Subcutaneous abdominal adipose tissue (tissue), 5 donors: Measurements from ENCODE around the gene OSBPL3.

Experiments
- H3K27ac ChIP-seq: one replicate; pipeline ENCODE4 v1.7.0; 2013; ENCODE audit warnings: low read depth, mild to moderate bottlenecking, inconsistent platforms, low read length, moderate library complexity
- H3K27me3 ChIP-seq, 5 donors: one replicate each; pipeline ENCODE4 v1.7.0; 2013; ENCODE audit warnings: low read length in 5 of 5, inconsistent platforms in 1 of 5; ENCODE audit not compliant: control insufficient read depth in 5 of 5, insufficient read depth in 4 of 5
- H3K36me3 ChIP-seq, 5 donors: one replicate each; pipeline ENCODE4 v1.7.0; 2013; ENCODE audit warnings: low read length in 5 of 5; ENCODE audit not compliant: control insufficient read depth in 5 of 5, insufficient read depth in 5 of 5
- H3K4me1 ChIP-seq, 5 donors: one replicate each; pipeline ENCODE4 v1.7.0; 2013; ENCODE audit warnings: low read length in 5 of 5, mild to moderate bottlenecking in 3 of 5, moderate library complexity in 1 of 5; ENCODE audit not compliant: control insufficient read depth in 5 of 5, insufficient read depth in 5 of 5
- H3K4me3 ChIP-seq, 5 donors: one replicate each; pipeline ENCODE4 v1.7.0; 2013; ENCODE audit warnings: low read length in 5 of 5, low read depth in 1 of 5
- H3K9ac ChIP-seq, 5 donors: one replicate each; pipeline ENCODE4 v1.7.0; 2013; ENCODE audit warnings: low read length in 5 of 5, mild to moderate bottlenecking in 4 of 5, moderate library complexity in 3 of 5
- H3K9me3 ChIP-seq, 5 donors: one replicate each; pipeline ENCODE4 v1.7.0; 2013; ENCODE audit warnings: low read length in 5 of 5; ENCODE audit not compliant: control insufficient read depth in 5 of 5
- donor health status: healthy.
- donor health status: healthy.
- donor health status: healthy.
- donor health status: healthy.
- donor health status: healthy.

The OSBPL3 gene

GRCh38 chr7:24972166-24972477 lies 7.9 kb downstream of the OSBPL3 start:
- no peak overlapping the region for H3K27ac ChIP-seq
- H3K4me1 ChIP-seq = peaks cover 0 to 2% (median 0%) of the 10 kb centered on the region in 5 donors
- no peak overlapping the region for H3K9ac ChIP-seq
- no peaks in the 10 kb centered on the region for H3K36me3 ChIP-seq
- no peak overlapping the region for H3K4me3 ChIP-seq
- peaks cover 0 to 3% (median 0%) of the 10 kb centered on the region in 5 donors for H3K27me3 ChIP-seq
- no peaks in the 10 kb centered on the region for H3K9me3 ChIP-seq

GRCh38 chr7:24971333-24972165 lies 8.4 kb downstream of the OSBPL3 start:
- no peaks in the 10 kb centered on the region for H3K27me3 ChIP-seq
- H3K4me1 ChIP-seq = peaks cover 0 to 2% (median 0%) of the 10 kb centered on the region in 5 donors
- H3K27ac ChIP-seq = no peak overlapping the region
- H3K36me3 ChIP-seq = no peaks in the 10 kb centered on the region
- no peak overlapping the region for H3K4me3 ChIP-seq
- no peaks in the 10 kb centered on the region for H3K9me3 ChIP-seq
- H3K9ac ChIP-seq = no peak overlapping the region

DNA sequence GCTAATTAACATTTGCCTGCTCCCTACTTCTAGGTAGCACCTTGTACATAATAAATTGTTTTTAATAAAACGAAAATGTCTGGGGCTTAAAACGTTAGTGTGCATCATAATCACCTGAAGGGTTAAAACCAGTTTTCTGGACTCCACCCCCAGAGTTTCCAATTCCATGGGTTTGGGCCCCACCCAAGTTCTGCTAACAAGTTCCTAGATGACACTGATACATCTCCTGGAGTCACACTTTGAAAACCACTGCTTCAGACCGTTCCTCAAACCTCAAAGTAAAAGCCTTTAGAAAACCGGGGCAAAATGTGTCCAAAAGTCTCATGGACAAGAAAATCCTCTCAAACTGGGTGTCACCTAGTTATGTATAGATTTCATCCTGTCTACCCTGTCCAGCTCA lies 9.3 kb downstream of the OSBPL3 start:
- H3K27ac ChIP-seq = no peak overlapping the region
- H3K27me3 ChIP-seq = no peaks in the 10 kb centered on the region
- H3K36me3 ChIP-seq = no peaks in the 10 kb centered on the region
- H3K9me3 ChIP-seq = no peaks in the 10 kb centered on the region
- no peak overlapping the region for H3K9ac ChIP-seq
- H3K4me1 ChIP-seq = peaks cover 0 to 8% (median 0%) of the 10 kb centered on the region in 5 donors
- H3K4me3 ChIP-seq = no peak overlapping the region

DNA sequence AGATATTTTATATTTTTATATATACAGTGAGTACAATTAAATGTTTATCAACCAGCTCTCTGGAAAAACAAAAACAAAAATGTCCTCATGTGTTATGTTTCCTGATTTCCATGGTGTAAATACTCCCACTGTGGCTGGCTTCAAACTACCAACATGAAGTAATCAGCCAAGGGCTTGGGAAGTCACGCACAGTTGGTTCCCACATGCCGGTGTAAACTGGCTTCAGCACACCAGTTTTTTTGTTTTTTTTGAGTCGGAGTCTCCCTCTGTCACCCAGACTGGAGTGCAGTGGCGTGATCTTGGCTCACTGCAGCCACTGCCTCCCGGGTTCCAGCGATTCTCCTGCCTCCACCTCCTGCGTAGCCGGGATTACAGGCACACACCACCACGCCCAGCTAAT lies 11.8 kb downstream of the OSBPL3 start:
- Histone ChIP-seq H3K4me3 (no peak overlapping the region), H3K27me3 (no peaks in the 10 kb centered on the region), H3K9ac (no peak overlapping the region), H3K4me1 (peaks cover 0 to 8% (median 0%) of the 10 kb centered on the region in 5 donors), H3K36me3 (no peaks in the 10 kb centered on the region), H3K27ac (no peak overlapping the region), H3K9me3 (no peaks in the 10 kb centered on the region)

- Histone ChIP-seq H3K27ac (no peak overlapping the region), H3K27me3 (no peaks in the 10 kb centered on the region), H3K4me3 (no peak overlapping the region), H3K36me3 (no peaks in the 10 kb centered on the region), H3K9ac (no peak overlapping the region), H3K9me3 (no peaks in the 10 kb centered on the region), H3K4me1 (peaks cover 0 to 8% (median 0%) of the 10 kb centered on the region in 5 donors)
These were observed 12.3 kb downstream of the OSBPL3 start for GRCh38 chr7:24967696-24968095.

- no peak overlapping the region for H3K27ac ChIP-seq
- no peak overlapping the region for H3K9ac ChIP-seq
- peaks cover 0 to 11% (median 0%) of the 10 kb centered on the region in 5 donors for H3K4me1 ChIP-seq
These were observed 13.2 kb downstream of the OSBPL3 start for GRCh38 chr7:24966802-24967201.

GRCh38 chr7:24965831-24966708 lies 13.9 kb downstream of the OSBPL3 start:
- Histone ChIP-seq H3K4me3 (no peak overlapping the region), H3K4me1 (peaks cover 0 to 9% (median 0%) of the 10 kb centered on the region in 5 donors), H3K27me3 (no peaks in the 10 kb centered on the region), H3K36me3 (no peaks in the 10 kb centered on the region), H3K9ac (no peak overlapping the region), H3K27ac (no peak overlapping the region), H3K9me3 (no peaks in the 10 kb centered on the region)

More at GRCh38 chr7:24966802-24967201, 13.2 kb downstream of the OSBPL3 start:
- Histone ChIP-seq H3K36me3 (no peaks in the 10 kb centered on the region), H3K9me3 (no peaks in the 10 kb centered on the region), H3K27me3 (no peaks in the 10 kb centered on the region), H3K4me3 (no peak overlapping the region)

- peaks cover 0 to 9% (median 0%) of the 10 kb centered on the region in 5 donors for H3K4me1 ChIP-seq
- no peak overlapping the region for H3K27ac ChIP-seq
- H3K27me3 ChIP-seq = no peaks in the 10 kb centered on the region
- no peaks in the 10 kb centered on the region for H3K9me3 ChIP-seq
- H3K9ac ChIP-seq = no peak overlapping the region
- no peaks in the 10 kb centered on the region for H3K36me3 ChIP-seq
- H3K4me3 ChIP-seq = no peak overlapping the region
These were observed 15.8 kb downstream of the OSBPL3 start for GRCh38 chr7:24964191-24964590.

DNA sequence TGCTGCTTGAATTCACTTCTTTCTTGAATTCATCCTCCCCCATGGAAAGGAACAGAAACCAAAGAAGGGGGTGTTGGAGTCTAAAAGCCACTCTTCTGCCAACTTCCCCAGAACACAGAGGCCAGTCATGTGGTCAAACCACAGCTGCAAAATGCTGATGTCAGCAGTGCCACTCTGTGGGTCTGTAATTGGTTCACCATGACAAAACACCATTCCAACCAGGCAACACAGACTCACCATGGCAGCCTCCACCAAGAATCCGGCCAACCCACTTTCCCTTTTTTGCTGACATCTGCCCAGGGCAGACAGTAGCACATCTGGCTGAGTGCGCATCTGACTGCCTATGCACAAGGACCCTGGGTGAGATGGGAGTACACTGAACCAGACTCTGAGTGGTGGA lies 16.8 kb downstream of the OSBPL3 start:
- no peaks in the 10 kb centered on the region for H3K9me3 ChIP-seq
- no peaks in the 10 kb centered on the region for H3K27me3 ChIP-seq
- H3K9ac ChIP-seq = no peak overlapping the region
- H3K27ac ChIP-seq = no peak overlapping the region
- no peaks in the 10 kb centered on the region for H3K36me3 ChIP-seq
- peaks cover 0 to 9% (median 0%) of the 10 kb centered on the region in 5 donors for H3K4me1 ChIP-seq
- H3K4me3 ChIP-seq = no peak overlapping the region

- Histone ChIP-seq H3K4me1 (peaks cover 0 to 9% (median 0%) of the 10 kb centered on the region in 5 donors), H3K27ac (no peak overlapping the region), H3K4me3 (no peak overlapping the region), H3K27me3 (no peaks in the 10 kb centered on the region), H3K36me3 (no peaks in the 10 kb centered on the region), H3K9ac (no peak overlapping the region), H3K9me3 (no peaks in the 10 kb centered on the region)
These were observed 17.5 kb downstream of the OSBPL3 start for GRCh38 chr7:24962418-24962962.
